ENCODE data around the gene DHX35. TPM values are rescaled to one million over a fixed set of nuclear protein-coding genes. Genes with fewer than 3 reads are reported as not detected.

Gene DHX35
- 20.3 TPM for total RNA-seq

DNA sequence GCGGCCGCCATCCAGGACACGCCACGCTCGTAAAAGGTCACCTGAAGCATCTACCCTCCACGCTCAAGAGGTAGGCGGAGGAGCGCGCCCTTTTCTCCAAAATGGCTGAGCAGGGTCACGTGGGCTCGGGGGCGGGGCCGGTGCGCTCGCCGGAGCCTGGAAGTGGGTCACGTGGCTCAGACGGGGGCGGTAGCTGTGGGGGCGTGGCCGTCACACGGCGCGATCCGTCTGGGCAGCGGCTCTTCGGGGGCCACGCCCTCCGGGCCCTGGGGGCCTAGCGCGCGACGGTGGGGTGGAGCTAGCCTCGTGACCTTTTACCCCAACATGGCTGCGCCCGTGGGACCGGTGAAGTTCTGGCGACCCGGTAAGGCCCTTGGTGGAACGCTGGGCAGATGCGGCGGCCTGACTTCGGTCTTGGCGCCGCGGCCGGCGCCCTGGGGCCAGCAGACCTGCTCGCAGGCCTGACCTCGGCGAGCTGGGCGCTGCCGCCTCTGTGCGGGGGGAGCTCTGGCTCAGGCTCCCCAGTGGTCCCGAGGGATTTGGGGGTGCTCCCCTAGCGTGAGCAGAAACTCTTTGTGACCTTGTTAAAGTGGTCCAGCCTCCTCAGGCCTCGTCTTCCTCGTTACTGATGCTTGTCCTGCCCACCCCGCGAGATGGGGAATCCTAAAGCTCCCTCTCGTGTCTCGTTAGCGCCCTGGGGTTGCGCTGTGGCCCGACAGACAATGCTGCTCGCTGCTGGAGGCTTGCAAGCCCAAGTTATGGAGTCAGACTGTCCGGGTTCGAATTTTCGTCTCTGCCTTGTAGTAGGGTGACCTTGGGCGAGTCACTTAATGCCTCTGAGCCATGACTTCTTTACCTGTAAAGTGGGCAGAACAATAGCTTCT lies at the start of gene DHX35:
TSS of gene DHX35 (plus strand) at position 301 of the 884 bp plus-strand sequence. CDS start at position 325, 24 bp downstream.

DNA sequence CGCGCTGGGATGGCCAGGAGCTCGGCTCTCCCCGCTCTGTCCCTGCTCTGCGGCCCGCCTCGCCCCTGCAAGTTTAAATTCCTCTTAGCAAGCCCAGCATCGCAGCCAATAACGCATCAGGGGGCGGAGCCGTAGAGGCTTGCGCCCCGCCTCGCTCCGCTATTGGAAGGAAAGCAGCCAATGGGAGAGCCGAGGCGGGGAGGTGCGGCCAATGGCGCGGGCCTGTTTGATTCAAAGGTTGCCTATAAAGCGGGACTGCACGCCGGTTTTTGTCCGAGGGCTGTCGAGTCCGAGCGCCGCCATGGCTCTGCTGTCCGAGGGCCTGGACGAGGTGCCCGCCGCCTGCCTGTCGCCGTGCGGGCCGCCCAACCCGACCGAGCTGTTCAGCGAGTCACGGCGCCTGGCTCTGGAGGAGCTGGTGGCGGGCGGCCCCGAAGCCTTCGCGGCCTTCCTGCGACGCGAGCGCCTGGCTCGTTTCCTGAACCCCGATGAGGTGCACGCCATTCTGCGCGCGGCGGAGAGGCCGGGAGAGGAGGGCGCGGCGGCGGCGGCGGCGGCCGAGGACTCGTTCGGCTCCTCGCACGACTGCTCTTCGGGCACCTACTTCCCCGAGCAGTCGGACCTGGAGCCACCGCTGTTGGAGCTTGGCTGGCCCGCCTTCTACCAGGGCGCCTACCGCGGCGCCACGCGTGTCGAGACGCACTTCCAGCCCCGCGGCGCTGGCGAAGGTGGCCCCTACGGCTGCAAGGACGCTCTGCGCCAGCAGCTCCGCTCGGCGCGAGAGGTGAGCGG lies 35.8 kb upstream of the DHX35 start, which contains the start of gene FAM83D:
TSS of gene FAM83D (plus strand) at position 276 of the 792 bp plus-strand sequence. CDS start at position 302, 26 bp downstream.

Small RNA genes lying within 50 kb of the gene (small RNA-seq; reads per million reads assigned to genes)
- gene AL023803.1 (ENCODE audit: low replicate concordance) = not detected

Other genes with a start within 250 kb of the DHX35 start
- gene SLC32A1, start 237.9 kb upstream of the DHX35 start, total RNA-seq = 1.3 TPM
- gene ACTR5, start 213.9 kb upstream of the DHX35 start, total RNA-seq = 10.5 TPM
- gene PPP1R16B, start 156.6 kb upstream of the DHX35 start, total RNA-seq = 7.1 TPM
- 14.1 TPM for gene FAM83D, start 35.9 kb upstream of the DHX35 start, total RNA-seq

Data from metanephros (tissue), 2 donors.